Kidney (tissue), 14 donors: ENCODE results near the gene TANGO2. TPM values are rescaled to one million over a fixed set of nuclear protein-coding genes. Genes with fewer than 3 reads are reported as not detected.
A peak's percentile ranks its signal among the peaks of the same experiment; 100 is the strongest.

Experiments
- DNase-seq, 5 donors: peaks; one replicate each; pipeline ENCODE4 v3.0.0-alpha.2; 2013 to 2020
- FAIRE-seq: peaks from 2 replicates; lab custom pipeline; 2012; peaks lifted over from hg19 to GRCh38; lab: Jason Lieb, UNC
- H3K27ac ChIP-seq, 2 donors: one replicate each; pipeline ENCODE4 v1.7.0; 2013; ENCODE audit warnings: low read depth in 2 of 2, low read length in 2 of 2, inconsistent platforms in 1 of 2
- H3K27me3 ChIP-seq: one replicate; pipeline ENCODE4 v1.7.1; 2013; ENCODE audit warnings: low read length, inconsistent platforms; ENCODE audit not compliant: control insufficient read depth, insufficient read depth
- H3K36me3 ChIP-seq, 3 donors: one replicate each; pipeline versions ENCODE4 v1.7.0 to v1.7.1; 2013; ENCODE audit warnings: low read length in 3 of 3, control low read depth in 1 of 3, inconsistent platforms in 1 of 3; ENCODE audit not compliant: insufficient read depth in 3 of 3, control insufficient read depth in 2 of 3
- H3K4me1 ChIP-seq, 3 donors: one replicate each; pipeline versions ENCODE4 v1.7.0 to v1.7.1; 2013; ENCODE audit warnings: low read length in 3 of 3, inconsistent platforms in 1 of 3, low read depth in 1 of 3; ENCODE audit not compliant: control insufficient read depth in 2 of 3, insufficient read depth in 2 of 3
- H3K4me3 ChIP-seq, 3 donors: one replicate each; pipeline versions ENCODE4 v1.7.0 to v1.8.1; 2013; ENCODE audit warnings: low read length in 3 of 3, control low read depth in 1 of 3, inconsistent platforms in 1 of 3
- H3K9ac ChIP-seq, 3 donors: one replicate each; pipeline versions ENCODE4 v1.7.0 to v1.7.1; 2013; ENCODE audit warnings: low read length in 3 of 3, control low read depth in 1 of 3, inconsistent platforms in 1 of 3
- H3K9me3 ChIP-seq, 3 donors: one replicate each; pipeline versions ENCODE4 v1.7.0 to v1.7.1; 2013; ENCODE audit warnings: low read length in 3 of 3, control low read depth in 1 of 3, inconsistent platforms in 1 of 3; ENCODE audit not compliant: control insufficient read depth in 2 of 3, insufficient read depth in 1 of 3
- CTCF ChIP-seq: IDR thresholded peaks from 3 replicates; pipeline ENCODE4 v1.5.1; 2012; ENCODE audit warnings: mild to moderate bottlenecking, moderate library complexity, borderline replicate concordance; ENCODE audit not compliant: insufficient read depth; ENCODE audit errors: extremely low read depth
- intact Hi-C: fragments of 100-400 bp; cut with DNase I; formaldehyde crosslinking; loops from one replicate; pipeline ENCODE4 v1.11.1; 2022
- polyA plus RNA-seq: library from polyadenylated mRNA; stranded (reverse); fragments of 350-450 nt; fragmentation: Illumina TruSeq; extraction: RNeasy Lipid Tissue Mini Kit (QIAGEN cat#74804); gene quantifications from one replicate; pipeline ENCODE4 v1.2.3, GENCODE V29; 2014; ENCODE audit warnings: low read depth, low replicate concordance; ENCODE audit not compliant: insufficient read depth
- total RNA-seq: library from RNA; stranded (reverse); fragmentation: NEBNext Ultra II Directional; extraction: Animal tissue kit (Norgen Biotek cat#: 25700); gene quantifications from one replicate; pipeline ENCODE4 v1.2.1, GENCODE V29; 2021
- donor health status: control.
- donor health status: control.
- donor health status: control.
- donor health status: control.
- donor health status: control.
- donor health status: DM: yes; HTN: yes; CAD: no.
- donor health status: Normal renal cell carcinoma (clear cell type).

The TANGO2 gene
- total and polyA plus RNA-seq, 2 donors from 2014 or later = 27.7 to 37.3 TPM

GRCh38 chr22:20024650-20025397 is 3.9 kb downstream of the TANGO2 start:
- no peak overlapping the region for H3K4me3 ChIP-seq
- H3K9ac ChIP-seq = no peak overlapping the region
- H3K27me3 ChIP-seq = peaks cover 2% of the 10 kb centered on the region
- no peaks in the 10 kb centered on the region for H3K9me3 ChIP-seq
- FAIRE-seq (no peak), DNase-seq (peak in 1 of 5 donors; percentile 38)
- H3K36me3 ChIP-seq = no peaks in the 10 kb centered on the region
- peak overlapping the region in 1 of 2 donors; percentile 15 for H3K27ac ChIP-seq
- H3K4me1 ChIP-seq = peaks cover 0 to 25% (median 9%) of the 10 kb centered on the region in 3 donors
- no peak for TF ChIP-seq CTCF
- intact Hi-C loops = loop anchor here (10.0 kb wide), 1 partner anchor 90 kb away; the partner anchor contains the start of genes RANBP1 and TRMT2A

GRCh38 chr22:20025401-20026203 is 4.7 kb downstream of the TANGO2 start:
- intact Hi-C loops = loop anchor here (10.0 kb wide), 1 partner anchor 89 kb away; the partner anchor contains the start of genes RANBP1 and TRMT2A
- FAIRE-seq (no peak), DNase-seq (peak in 1 of 5 donors; percentile 19)
- Histone ChIP-seq H3K9me3 (no peaks in the 10 kb centered on the region), H3K4me3 (no peak overlapping the region), H3K36me3 (no peaks in the 10 kb centered on the region), H3K27ac (no peak overlapping the region), H3K9ac (no peak overlapping the region), H3K27me3 (no peaks in the 10 kb centered on the region), H3K4me1 (peaks cover 0 to 22% (median 9%) of the 10 kb centered on the region in 3 donors)
- no peak for TF ChIP-seq CTCF

GRCh38 chr22:20026204-20026908 is 5.4 kb downstream of the TANGO2 start:
- peaks cover 0 to 22% (median 9%) of the 10 kb centered on the region in 3 donors for H3K4me1 ChIP-seq
- FAIRE-seq = no peak
- TF ChIP-seq CTCF = no peak
- H3K4me3 ChIP-seq = no peak overlapping the region
- no peaks in the 10 kb centered on the region for H3K27me3 ChIP-seq
- no peak overlapping the region for H3K9ac ChIP-seq
- no peak overlapping the region for H3K27ac ChIP-seq
- H3K9me3 ChIP-seq = no peaks in the 10 kb centered on the region
- H3K36me3 ChIP-seq = no peaks in the 10 kb centered on the region
- peak in 1 of 5 donors; percentile 12 for DNase-seq
- intact Hi-C loops = loop anchor here (10.0 kb wide), 1 partner anchor 88 kb away; the partner anchor contains the start of genes RANBP1 and TRMT2A
